Activated CD8-positive, alpha-beta memory T cell treated with anti-CD3 and anti-CD28 coated beads, Interleukin-2, amount 10 ng/mL, durations not matched to agents 7 days and 5 days (primary cell): ENCODE results near the gene SBK3. TPM values are rescaled to one million over a fixed set of nuclear protein-coding genes. Genes with fewer than 3 reads are reported as not detected.

Source experiments
- ATAC-seq: fragments of 150-1000 bp; cut with Tn5 transposase; one replicate; pipeline ENCODE4 v1.10.0; 2021; ENCODE audit warnings: moderate library complexity
- CTCF ChIA-PET: fragments of 350-600 bp; sonication (Branson Sonifier 250); formaldehyde crosslinking; loops from one replicate; lab custom pipeline; 2021; ENCODE audit warnings: antibody characterized with exemption; lab: Charles Lee
- DNase-seq: peaks from one replicate; pipeline ENCODE4 v3.0.0-alpha.2; 2020
- H3K27ac Mint-ChIP-seq: one replicate; pipeline ENCODE4 v1.8.0; 2021; ENCODE audit warnings: mild to moderate bottlenecking, mixed read lengths
- H3K27me3 Mint-ChIP-seq: one replicate; pipeline ENCODE4 v1.8.0; 2021; ENCODE audit warnings: mixed read lengths
- H3K36me3 Mint-ChIP-seq: one replicate; pipeline ENCODE4 v1.8.0; 2021; ENCODE audit warnings: mild to moderate bottlenecking, mixed read lengths
- H3K4me1 Mint-ChIP-seq: one replicate; pipeline ENCODE4 v1.8.0; 2021; ENCODE audit warnings: mixed read lengths
- H3K4me3 Mint-ChIP-seq: one replicate; pipeline ENCODE4 v1.8.0; 2021; ENCODE audit warnings: mild to moderate bottlenecking, moderate library complexity, mixed read lengths
- H3K9me3 Mint-ChIP-seq: one replicate; pipeline ENCODE4 v1.8.0; 2022; ENCODE audit warnings: low read depth, mixed read lengths
- total RNA-seq, 2 experiments: library from RNA; stranded (reverse); gene quantifications; one replicate each; pipeline ENCODE4 v1.2.3, GENCODE V29; 2021

The SBK3 gene
- total RNA-seq, 2 experiments from 2014 or later = not detected

- DNase-seq (no peak), ATAC-seq (no peak)
- Mint-ChIP-seq H3K9me3 (no peaks in the 10 kb centered on the region), H3K27ac (no peak overlapping the region), H3K36me3 (no peaks in the 10 kb centered on the region), H3K27me3 (peaks cover 8% of the 10 kb centered on the region), H3K4me1 (no peaks in the 10 kb centered on the region), H3K4me3 (no peak overlapping the region)
- CTCF ChIA-PET = no interaction called here
These were observed 17.9 kb upstream of the SBK3 start for GRCh38 chr19:55563261-55563690.

- DNase-seq = no peak
- Mint-ChIP-seq H3K27me3 (peaks cover 2% of the 10 kb centered on the region), H3K4me3 (no peak overlapping the region), H3K36me3 (no peaks in the 10 kb centered on the region), H3K9me3 (no peaks in the 10 kb centered on the region), H3K27ac (no peak overlapping the region), H3K4me1 (no peaks in the 10 kb centered on the region)
- CTCF ChIA-PET = no interaction called here
- ATAC-seq = no peak
These were observed 14.3 kb upstream of the SBK3 start for GRCh38 chr19:55559684-55560083.

GRCh38 chr19:55554741-55555152 is 9.4 kb upstream of the SBK3 start:
- H3K36me3 Mint-ChIP-seq = no peaks in the 10 kb centered on the region
- H3K9me3 Mint-ChIP-seq = no peaks in the 10 kb centered on the region
- peaks cover 6% of the 10 kb centered on the region for H3K27me3 Mint-ChIP-seq
- DNase-seq = no peak
- CTCF ChIA-PET = no interaction called here
- H3K4me1 Mint-ChIP-seq = peaks cover 2% of the 10 kb centered on the region
- ATAC-seq = no peak
- no peak overlapping the region for H3K4me3 Mint-ChIP-seq
- H3K27ac Mint-ChIP-seq = no peak overlapping the region

GRCh38 chr19:55554302-55554701 is 9.0 kb upstream of the SBK3 start:
- Mint-ChIP-seq H3K36me3 (no peaks in the 10 kb centered on the region), H3K27me3 (peaks cover 6% of the 10 kb centered on the region), H3K4me1 (peaks cover 2% of the 10 kb centered on the region), H3K9me3 (no peaks in the 10 kb centered on the region), H3K4me3 (no peak overlapping the region), H3K27ac (no peak overlapping the region)
- no peak for ATAC-seq
- no peak for DNase-seq
- CTCF ChIA-PET = no interaction called here

- Mint-ChIP-seq H3K27me3 (peaks cover 6% of the 10 kb centered on the region), H3K27ac (no peak overlapping the region), H3K4me1 (peaks cover 2% of the 10 kb centered on the region), H3K4me3 (no peak overlapping the region), H3K36me3 (no peaks in the 10 kb centered on the region), H3K9me3 (no peaks in the 10 kb centered on the region)
- CTCF ChIA-PET = interaction anchor here (1.3 kb wide), 1 partner anchor 49 kb away, joined by 4 read pairs; no protein-coding TSS in a partner anchor
- ATAC-seq = no peak
- no peak for DNase-seq
These were observed 8.2 kb upstream of the SBK3 start for GRCh38 chr19:55553217-55554182.

- DNase-seq = no peak
- H3K4me3 Mint-ChIP-seq = no peak overlapping the region
- no peak for ATAC-seq
- CTCF ChIA-PET = interaction anchor here (1.3 kb wide), 1 partner anchor 49 kb away, joined by 4 read pairs; no protein-coding TSS in a partner anchor
- H3K27ac Mint-ChIP-seq = no peak overlapping the region
- no peaks in the 10 kb centered on the region for H3K9me3 Mint-ChIP-seq
- no peaks in the 10 kb centered on the region for H3K36me3 Mint-ChIP-seq
- H3K4me1 Mint-ChIP-seq = peaks cover 2% of the 10 kb centered on the region
- peaks cover 12% of the 10 kb centered on the region for H3K27me3 Mint-ChIP-seq
These were observed 7.3 kb upstream of the SBK3 start for GRCh38 chr19:55552620-55553019.

GRCh38 chr19:55552206-55552605 is 6.9 kb upstream of the SBK3 start:
- Mint-ChIP-seq H3K4me3 (no peak overlapping the region), H3K27ac (no peak overlapping the region)

GRCh38 chr19:55550321-55550650 is 4.9 kb upstream of the SBK3 start:
- no peaks in the 10 kb centered on the region for H3K36me3 Mint-ChIP-seq
- H3K4me1 Mint-ChIP-seq = peaks cover 2% of the 10 kb centered on the region
- DNase-seq (no peak), ATAC-seq (no peak)
- no peaks in the 10 kb centered on the region for H3K9me3 Mint-ChIP-seq
- peaks cover 18% of the 10 kb centered on the region for H3K27me3 Mint-ChIP-seq
- H3K27ac Mint-ChIP-seq = no peak overlapping the region
- CTCF ChIA-PET = no interaction called here
- H3K4me3 Mint-ChIP-seq = no peak overlapping the region

More at GRCh38 chr19:55552206-55552605, 6.9 kb upstream of the SBK3 start:
- peaks cover 16% of the 10 kb centered on the region for H3K27me3 Mint-ChIP-seq
- ATAC-seq (no peak), DNase-seq (no peak)
- peaks cover 2% of the 10 kb centered on the region for H3K4me1 Mint-ChIP-seq
- CTCF ChIA-PET = no interaction called here
- no peaks in the 10 kb centered on the region for H3K9me3 Mint-ChIP-seq
- no peaks in the 10 kb centered on the region for H3K36me3 Mint-ChIP-seq

- Mint-ChIP-seq H3K27me3 (peaks cover 18% of the 10 kb centered on the region), H3K9me3 (no peaks in the 10 kb centered on the region), H3K36me3 (no peaks in the 10 kb centered on the region), H3K4me1 (peaks cover 2% of the 10 kb centered on the region), H3K4me3 (no peak overlapping the region), H3K27ac (no peak overlapping the region)
- DNase-seq = no peak
- no peak for ATAC-seq
- CTCF ChIA-PET = no interaction called here
These were observed 4.4 kb upstream of the SBK3 start for GRCh38 chr19:55549500-55550320.

- ATAC-seq = no peak
- CTCF ChIA-PET = interaction anchor here (1.7 kb wide), 1 partner anchor 84 kb away, joined by 4 read pairs; no protein-coding TSS in a partner anchor
- DNase-seq = no peak
- no peak overlapping the region for H3K4me3 Mint-ChIP-seq
- H3K36me3 Mint-ChIP-seq = no peaks in the 10 kb centered on the region
- peaks cover 12% of the 10 kb centered on the region for H3K27me3 Mint-ChIP-seq
- no peaks in the 10 kb centered on the region for H3K9me3 Mint-ChIP-seq
- H3K4me1 Mint-ChIP-seq = no peaks in the 10 kb centered on the region
- H3K27ac Mint-ChIP-seq = no peak overlapping the region
These were observed 1.7 kb upstream of the SBK3 start for GRCh38 chr19:55546822-55547614.

GRCh38 chr19:55546011-55546410 is 668 bp upstream of the SBK3 start:
- no peaks in the 10 kb centered on the region for H3K4me1 Mint-ChIP-seq
- CTCF ChIA-PET = no interaction called here
- H3K27ac Mint-ChIP-seq = no peak overlapping the region
- H3K36me3 Mint-ChIP-seq = no peaks in the 10 kb centered on the region
- ATAC-seq (no peak), DNase-seq (no peak)
- no peaks in the 10 kb centered on the region for H3K9me3 Mint-ChIP-seq
- H3K4me3 Mint-ChIP-seq = no peak overlapping the region
- peaks cover 12% of the 10 kb centered on the region for H3K27me3 Mint-ChIP-seq

GRCh38 chr19:55544776-55545439 is 435 bp downstream of the SBK3 start:
- CTCF ChIA-PET = interaction anchor here (0.8 kb wide), 1 partner anchor 88 kb away, joined by 3 read pairs; no protein-coding TSS in a partner anchor
- Mint-ChIP-seq H3K27ac (no peak overlapping the region), H3K4me1 (no peaks in the 10 kb centered on the region), H3K4me3 (no peak overlapping the region), H3K36me3 (no peaks in the 10 kb centered on the region), H3K27me3 (peaks cover 12% of the 10 kb centered on the region), H3K9me3 (no peaks in the 10 kb centered on the region)
- DNase-seq (no peak), ATAC-seq (no peak)
